OCI-LY3 (cell line): ENCODE results near the gene B3GALT5.

ENCODE experiments used
- EZH2phosphoT487 ChIP-seq: fragments of 200-600 bp; shearing (Covaris generic); IDR thresholded peaks from 2 replicates; pipeline ENCODE4 v1.6.1; 2018; ENCODE audit warnings: antibody characterized with exemption, mixed run types, low read depth
- TF ChIP-seq, protein P1 (sequence below): fragments of 200-600, 300-600 bp; sonication (generic); IDR thresholded peaks from 2 replicates; pipeline ENCODE4 v1.5.1; 2014; ENCODE audit warnings: antibody characterized with exemption, low read length, low read depth

- TF ChIP-seq, protein P1, sequence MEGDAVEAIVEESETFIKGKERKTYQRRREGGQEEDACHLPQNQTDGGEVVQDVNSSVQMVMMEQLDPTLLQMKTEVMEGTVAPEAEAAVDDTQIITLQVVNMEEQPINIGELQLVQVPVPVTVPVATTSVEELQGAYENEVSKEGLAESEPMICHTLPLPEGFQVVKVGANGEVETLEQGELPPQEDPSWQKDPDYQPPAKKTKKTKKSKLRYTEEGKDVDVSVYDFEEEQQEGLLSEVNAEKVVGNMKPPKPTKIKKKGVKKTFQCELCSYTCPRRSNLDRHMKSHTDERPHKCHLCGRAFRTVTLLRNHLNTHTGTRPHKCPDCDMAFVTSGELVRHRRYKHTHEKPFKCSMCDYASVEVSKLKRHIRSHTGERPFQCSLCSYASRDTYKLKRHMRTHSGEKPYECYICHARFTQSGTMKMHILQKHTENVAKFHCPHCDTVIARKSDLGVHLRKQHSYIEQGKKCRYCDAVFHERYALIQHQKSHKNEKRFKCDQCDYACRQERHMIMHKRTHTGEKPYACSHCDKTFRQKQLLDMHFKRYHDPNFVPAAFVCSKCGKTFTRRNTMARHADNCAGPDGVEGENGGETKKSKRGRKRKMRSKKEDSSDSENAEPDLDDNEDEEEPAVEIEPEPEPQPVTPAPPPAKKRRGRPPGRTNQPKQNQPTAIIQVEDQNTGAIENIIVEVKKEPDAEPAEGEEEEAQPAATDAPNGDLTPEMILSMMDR: no peak
- no peak for TF ChIP-seq EZH2phosphoT487
Observed at GRCh38 chr21:39651206-39651605, 38.5 kb downstream of the B3GALT5 start.
